Epithelial cell of esophagus (primary cell): ENCODE measurements around the gene TTC27.

ENCODE experiments used
- DNase-seq: peaks from one replicate; pipeline ENCODE4 v3.0.0; 2010; ENCODE audit warnings: low read depth
- H3K4me3 ChIP-seq: 2 replicates; pipeline ENCODE4 v1.5.1; 2011; ENCODE audit warnings: mild to moderate bottlenecking, low read length, control low read depth
- TF ChIP-seq, protein P1 (sequence below): IDR thresholded peaks from 2 replicates; pipeline ENCODE4 v1.5.1; 2011; ENCODE audit warnings: low read depth, mild to moderate bottlenecking, low read length, control low read depth, inconsistent platforms; ENCODE audit not compliant: insufficient read depth; ENCODE audit errors: missing control alignments

TTC27 gene

DNA sequence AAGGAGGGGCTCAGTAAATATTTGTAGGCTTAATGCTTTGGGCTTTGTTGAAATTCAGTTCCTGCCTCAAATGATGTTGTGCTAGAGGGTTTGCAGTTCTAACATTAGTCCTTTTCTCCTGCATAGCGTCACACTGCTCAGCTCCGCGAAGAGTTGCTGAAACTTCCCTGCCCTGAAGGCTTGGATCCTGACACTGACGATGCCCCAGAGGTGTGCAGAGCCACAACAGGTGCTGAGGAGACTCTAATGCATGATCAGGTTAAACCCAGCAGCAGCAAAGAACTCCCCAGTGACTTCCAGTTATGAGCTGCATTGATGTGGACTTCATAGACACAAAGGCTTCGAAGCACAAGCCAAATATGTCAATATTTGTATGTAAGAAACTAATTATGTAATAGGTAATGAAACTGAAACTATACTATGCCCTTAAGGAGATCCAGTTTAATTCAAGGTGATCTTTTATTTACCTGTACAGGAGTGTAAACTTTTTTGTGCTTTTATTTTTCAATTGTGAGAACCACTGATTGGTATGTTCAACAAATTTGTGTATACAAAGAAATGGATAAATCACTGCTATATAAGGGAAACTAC is 10.2 kb upstream of the TTC27 start:
- H3K4me3 ChIP-seq, result no peak overlapping the region
- TF ChIP-seq, protein P1, sequence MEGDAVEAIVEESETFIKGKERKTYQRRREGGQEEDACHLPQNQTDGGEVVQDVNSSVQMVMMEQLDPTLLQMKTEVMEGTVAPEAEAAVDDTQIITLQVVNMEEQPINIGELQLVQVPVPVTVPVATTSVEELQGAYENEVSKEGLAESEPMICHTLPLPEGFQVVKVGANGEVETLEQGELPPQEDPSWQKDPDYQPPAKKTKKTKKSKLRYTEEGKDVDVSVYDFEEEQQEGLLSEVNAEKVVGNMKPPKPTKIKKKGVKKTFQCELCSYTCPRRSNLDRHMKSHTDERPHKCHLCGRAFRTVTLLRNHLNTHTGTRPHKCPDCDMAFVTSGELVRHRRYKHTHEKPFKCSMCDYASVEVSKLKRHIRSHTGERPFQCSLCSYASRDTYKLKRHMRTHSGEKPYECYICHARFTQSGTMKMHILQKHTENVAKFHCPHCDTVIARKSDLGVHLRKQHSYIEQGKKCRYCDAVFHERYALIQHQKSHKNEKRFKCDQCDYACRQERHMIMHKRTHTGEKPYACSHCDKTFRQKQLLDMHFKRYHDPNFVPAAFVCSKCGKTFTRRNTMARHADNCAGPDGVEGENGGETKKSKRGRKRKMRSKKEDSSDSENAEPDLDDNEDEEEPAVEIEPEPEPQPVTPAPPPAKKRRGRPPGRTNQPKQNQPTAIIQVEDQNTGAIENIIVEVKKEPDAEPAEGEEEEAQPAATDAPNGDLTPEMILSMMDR, result no peak
- DNase-seq, result no peak

DNA sequence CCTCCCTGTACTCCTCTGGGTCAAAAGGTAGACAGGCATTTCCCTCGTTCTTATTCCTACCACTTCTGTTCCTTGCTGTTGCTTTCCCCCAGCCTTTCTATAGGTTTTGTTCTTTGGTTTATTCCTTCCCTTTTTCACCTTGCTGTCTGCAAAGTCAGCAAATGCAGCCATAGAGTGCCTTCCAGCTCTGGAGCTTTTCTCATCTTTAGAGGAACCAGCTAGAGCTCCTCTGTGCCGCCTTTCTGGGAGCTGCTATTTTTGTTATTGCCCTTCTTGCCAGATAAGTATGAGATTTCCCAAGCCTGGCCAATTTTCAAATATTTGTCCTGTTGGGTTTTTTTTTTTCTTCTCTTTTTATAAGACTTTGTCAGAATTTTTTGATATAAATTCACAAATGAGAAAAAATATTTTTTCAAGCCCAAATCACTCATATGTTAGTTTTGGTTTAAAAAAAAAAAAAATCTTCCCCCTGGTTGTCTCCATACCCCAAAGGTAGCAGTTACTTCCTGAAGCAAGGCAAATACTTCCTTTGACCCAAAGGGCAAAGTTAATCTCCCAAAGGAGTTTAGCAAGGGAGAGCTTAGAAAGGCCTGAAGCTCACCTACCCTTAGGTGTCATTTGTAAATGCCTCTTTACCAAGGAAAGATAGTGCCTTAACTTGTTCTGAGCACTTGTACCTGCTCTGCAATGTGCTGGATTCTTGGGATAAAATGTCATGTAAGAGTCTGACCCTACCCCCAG is 5.1 kb upstream of the TTC27 start:
- H3K4me3 ChIP-seq, result no peak overlapping the region
- TF ChIP-seq, protein P1, result no peak
- DNase-seq, result no peak

DNA sequence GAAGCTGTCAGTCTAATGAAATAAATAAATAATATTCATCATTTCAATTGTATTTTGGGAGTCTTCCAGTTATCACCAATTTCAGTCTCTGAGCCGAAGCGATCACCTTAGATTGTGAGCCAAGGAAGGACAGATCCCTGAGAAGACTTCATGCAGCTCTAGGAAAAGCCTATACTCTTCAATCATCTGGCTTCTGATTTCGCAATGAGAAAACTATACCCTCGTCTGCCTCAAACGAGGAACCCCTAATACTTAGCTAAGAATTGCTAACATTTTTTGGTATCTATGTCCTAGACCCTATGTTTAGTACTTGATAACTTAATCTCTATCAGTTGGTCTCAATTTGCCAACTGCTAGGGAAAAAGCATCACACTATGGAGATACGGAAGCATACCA is 4.5 kb upstream of the TTC27 start:
- DNase-seq, result no peak
- TF ChIP-seq, protein P1, result no peak
- H3K4me3 ChIP-seq, result no peak overlapping the region

DNA sequence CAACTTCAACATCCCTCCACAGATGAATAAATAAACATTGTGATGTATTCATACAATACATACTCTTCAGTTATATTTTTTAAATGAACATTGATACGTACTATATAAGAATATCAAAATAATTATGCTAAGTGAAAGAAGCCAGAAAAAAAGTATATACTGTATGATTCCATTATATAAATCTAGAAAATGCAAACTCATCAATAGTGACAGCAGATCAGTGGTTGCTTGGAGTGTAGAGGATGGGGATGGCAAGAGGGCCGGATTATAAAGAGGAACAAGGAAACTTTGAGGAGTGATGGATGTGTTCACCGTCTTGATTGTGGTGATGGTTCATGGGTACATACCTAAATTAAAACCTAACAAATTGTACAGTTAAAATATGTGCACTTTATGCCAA is 3.0 kb upstream of the TTC27 start:
- no peak overlapping the region for H3K4me3 ChIP-seq
- TF ChIP-seq, protein P1, result no peak

DNA sequence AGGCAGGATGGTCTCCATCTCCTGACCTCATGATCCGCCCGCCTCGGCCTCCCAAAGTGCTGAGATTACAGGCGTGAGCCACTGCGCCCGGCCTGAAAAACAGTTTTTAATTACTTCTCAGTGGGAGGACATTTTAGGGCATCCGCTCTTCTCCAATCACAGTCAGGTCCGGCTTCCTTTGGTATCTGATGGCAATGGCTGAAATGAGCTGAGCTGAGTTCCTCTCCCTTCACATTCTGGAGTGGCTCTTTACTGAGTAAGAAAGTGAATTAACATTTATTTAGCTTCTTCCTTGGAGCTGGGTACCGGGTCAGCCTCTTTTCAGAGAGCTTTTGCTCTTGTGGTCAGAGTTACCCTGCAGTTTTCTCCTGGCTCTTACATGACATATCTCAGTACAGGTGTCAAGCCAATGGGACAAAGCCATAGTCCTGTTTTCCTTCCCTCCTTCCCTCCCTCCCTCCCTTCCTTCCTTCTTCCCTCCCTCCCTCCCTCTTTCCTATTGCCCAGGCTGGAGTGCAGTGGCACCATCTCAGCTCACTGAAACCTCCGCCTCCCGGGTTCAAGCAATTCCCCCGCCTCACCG is 1.1 kb upstream of the TTC27 start:
- TF ChIP-seq, protein P1, result no peak
- no peak overlapping the region for H3K4me3 ChIP-seq
- no peak for DNase-seq

More for the DNA sequence above, 3.0 kb upstream of the TTC27 start:
- DNase-seq, result no peak

DNA sequence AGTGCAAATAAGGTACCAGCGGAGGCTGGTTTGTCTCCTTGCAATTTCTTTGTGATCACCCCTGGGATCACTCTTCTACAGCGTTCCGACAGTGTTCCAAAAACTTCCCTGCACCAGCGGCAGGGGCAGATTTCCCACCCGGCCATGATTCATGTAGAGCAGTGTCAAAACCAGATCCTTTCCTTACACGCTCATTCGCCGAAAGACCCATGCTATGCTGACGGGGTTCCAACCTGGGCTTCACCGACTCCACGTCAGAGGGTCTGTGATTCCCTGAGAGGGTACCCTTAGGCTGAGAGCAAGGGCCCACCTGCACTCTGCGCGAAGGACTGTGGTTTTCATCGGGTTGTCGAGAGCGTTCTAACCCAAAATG is 423 bp upstream of the TTC27 start:
- H3K4me3 ChIP-seq, result peak overlapping the region; percentile 93
- DNase-seq, result peak; percentile 57
- TF ChIP-seq, protein P1, result peak; percentile 43
